SK-N-SH (cell line): ENCODE results near the gene RLBP1. TPM values are rescaled to one million over a fixed set of nuclear protein-coding genes. Genes with fewer than 3 reads are reported as not detected.

ENCODE experiments used
- CTCF ChIA-PET: fragments of 300-600, 350-600 bp; formaldehyde crosslinking; extraction: SDS; loops from one replicate; lab custom pipeline; 2021; lab: Yijun Ruan, JAX
- POLR2A ChIA-PET: fragments of 350-600 bp; sonication (Branson Sonifier 250); formaldehyde crosslinking; extraction: SDS; loops from one replicate; lab custom pipeline; 2020; ENCODE audit warnings: antibody characterized with exemption, inconsistent platforms; lab: Yijun Ruan, JAX
- DNase-seq: peaks from one replicate; pipeline ENCODE4 v3.0.0; 2012
- H2AFZ ChIP-seq: fragments of 200-600 bp; sonication (generic); 2 replicates; pipeline ENCODE4 v1.8.1; 2016; ENCODE audit warnings: antibody characterized with exemption, mild to moderate bottlenecking, low read depth
- H3F3A ChIP-seq: fragments of 200-600 bp; sonication (generic); replicated peaks from 2 replicates; pipeline ENCODE3; 2016; ENCODE audit warnings: antibody characterized with exemption, mild to moderate bottlenecking; ENCODE audit not compliant: insufficient read depth
- H3K27ac ChIP-seq, 2 experiments: fragments of 200-500 bp in 1 of 2; fragments of 200-600 bp in 1 of 2; sonication (Bioruptor generic) in 1 of 2; sonication (generic), shearing (Covaris generic) in 1 of 2; 2 replicates each; pipeline versions ENCODE4 v1.5.1 to v1.6.1; 2014 to 2016; ENCODE audit warnings: low read depth in 2 of 2, inconsistent platforms in 1 of 2, low read length in 1 of 2, mild to moderate bottlenecking in 1 of 2, mixed read lengths in 1 of 2
- H3K27me3 ChIP-seq: fragments of 200-600 bp; sonication (generic), shearing (Covaris generic); 2 replicates; pipeline ENCODE4 v1.6.1; 2016; ENCODE audit warnings: mixed run types; ENCODE audit not compliant: insufficient read depth
- H3K36me3 ChIP-seq, 2 experiments: fragments of 200-500 bp in 1 of 2; fragments of 200-600 bp in 1 of 2; sonication (Bioruptor generic) in 1 of 2; sonication (generic) in 1 of 2; replicated peaks in 1 of 2; 2 replicates each; pipeline versions ENCODE3 to v1.5.1; 2014 to 2016; ENCODE audit warnings: low read length in 1 of 2, mild to moderate bottlenecking in 1 of 2; ENCODE audit not compliant: insufficient read depth in 2 of 2, control insufficient read depth in 1 of 2
- H3K4me1 ChIP-seq, 2 experiments: fragments of 200-500 bp in 1 of 2; fragments of 200-600 bp in 1 of 2; sonication (Bioruptor generic) in 1 of 2; sonication (generic), shearing (Covaris generic) in 1 of 2; 2 replicates each; pipeline versions ENCODE4 v1.5.1 to v1.6.1; 2014 to 2016; ENCODE audit warnings: low read depth in 1 of 2, low read length in 1 of 2, mixed run types in 1 of 2; ENCODE audit not compliant: insufficient read depth in 2 of 2, control insufficient read depth in 1 of 2
- H3K4me2 ChIP-seq: fragments of 200-600 bp; sonication (generic), shearing (Covaris generic); 2 replicates; pipeline ENCODE4 v1.6.1; 2017; ENCODE audit warnings: mixed run types
- H3K4me3 ChIP-seq, 2 experiments: fragments of 200-500 bp in 1 of 2; fragments of 200-600 bp in 1 of 2; sonication (Bioruptor generic) in 1 of 2; sonication (generic), shearing (Covaris generic) in 1 of 2; 2 replicates each; pipeline versions ENCODE4 v1.5.1 to v1.8.1; 2014 to 2016; ENCODE audit warnings: low read depth in 2 of 2, inconsistent platforms in 1 of 2, low read length in 1 of 2, mild to moderate bottlenecking in 1 of 2, mixed read lengths in 1 of 2, moderate library complexity in 1 of 2
- H3K79me2 ChIP-seq: fragments of 200-600 bp; sonication (generic); 2 replicates; pipeline ENCODE4 v1.8.1; 2017; ENCODE audit warnings: mild to moderate bottlenecking; ENCODE audit not compliant: insufficient read depth
- H3K9ac ChIP-seq: fragments of 200-600 bp; sonication (generic); 2 replicates; pipeline ENCODE4 v1.6.1; 2017; ENCODE audit warnings: mixed run types
- H3K9me2 ChIP-seq: fragments of 200-600 bp; sonication (generic); 2 replicates; pipeline ENCODE4 v1.6.1; 2017; ENCODE audit warnings: mixed run types
- H3K9me3 ChIP-seq: fragments of 200-600 bp; sonication (generic); 2 replicates; pipeline ENCODE4 v1.6.1; 2017; ENCODE audit warnings: mixed run types, mild to moderate bottlenecking, moderate library complexity
- H4K20me1 ChIP-seq: fragments of 200-600 bp; sonication (generic); 2 replicates; pipeline ENCODE4 v1.6.1; 2017; ENCODE audit warnings: mild to moderate bottlenecking, mixed run types; ENCODE audit not compliant: insufficient read depth
- EP300 ChIP-seq, 2 experiments: IDR thresholded peaks; 2 replicates each; pipeline versions ENCODE4 v1.4.0 to v1.6.1; 2012; ENCODE audit warnings: borderline replicate concordance in 1 of 2, low read depth in 1 of 2, low read length in 1 of 2
- EZH2phosphoT487 ChIP-seq: fragments of 200-600 bp; sonication (generic); IDR thresholded peaks from 2 replicates; pipeline ENCODE4 v1.6.1; 2017; ENCODE audit warnings: low read depth, mixed run types, mild to moderate bottlenecking, antibody characterized with exemption, moderate library complexity, borderline replicate concordance
- FOXJ3 ChIP-seq: sonication (generic); formaldehyde crosslinking; IDR thresholded peaks from 2 replicates; pipeline ENCODE4 v1.5.1; 2020; ENCODE audit warnings: mild to moderate bottlenecking, missing genetic modification reagents
- GABPA ChIP-seq: IDR thresholded peaks from 2 replicates; pipeline ENCODE4 v1.4.0; 2012; ENCODE audit warnings: low read depth, mild to moderate bottlenecking
- JUND ChIP-seq: IDR thresholded peaks from 2 replicates; pipeline ENCODE4 v1.4.0; 2012
- NFIC ChIP-seq: IDR thresholded peaks from 2 replicates; pipeline ENCODE4 v1.4.0; 2012; ENCODE audit warnings: borderline replicate concordance
- RAD21 ChIP-seq: IDR thresholded peaks from 2 replicates; pipeline ENCODE4 v1.6.1; 2012; ENCODE audit warnings: mild to moderate bottlenecking, low read length
- RCOR1 ChIP-seq: fragments of 150-350 bp; IDR thresholded peaks from 2 replicates; pipeline ENCODE4 v1.6.1; 2017; ENCODE audit warnings: antibody characterized with exemption, low read length
- RFX5 ChIP-seq: IDR thresholded peaks from 2 replicates; pipeline ENCODE4 v1.6.1; 2012; ENCODE audit warnings: mild to moderate bottlenecking, improper control_type of control experiment, low read length
- RXRA ChIP-seq: IDR thresholded peaks from 2 replicates; pipeline ENCODE4 v1.4.0; 2012; ENCODE audit warnings: low read depth, mild to moderate bottlenecking, borderline replicate concordance
- SIN3A ChIP-seq: IDR thresholded peaks from 2 replicates; pipeline ENCODE4 v1.6.1; 2012; ENCODE audit warnings: low read depth, mild to moderate bottlenecking, low read length, moderate library complexity, borderline replicate concordance
- TCF12 ChIP-seq: IDR thresholded peaks from 2 replicates; pipeline ENCODE4 v1.4.0; 2012
- TEAD4 ChIP-seq: IDR thresholded peaks from 2 replicates; pipeline ENCODE4 v1.4.0; 2012; ENCODE audit warnings: mild to moderate bottlenecking, borderline replicate concordance; ENCODE audit not compliant: insufficient read depth
- WGBS: methylation state at CpG from one replicate; pipeline ENCODE4 v1.1.6; 2017; ENCODE audit warnings: low lambda C conversion rate; 5-methylcytosine and 5-hydroxymethylcytosine counted together
- polyA plus RNA-seq, 3 experiments: library from polyadenylated mRNA; depleted of rRNA; stranded (reverse); fragments of >200 nt; gene quantifications; 2 replicates each; pipeline ENCODE4 v1.2.3, GENCODE V29; 2012
- TF ChIP-seq, protein P1 (sequence below): IDR thresholded peaks from 2 replicates; pipeline ENCODE4 v1.6.1; 2012; ENCODE audit warnings: mild to moderate bottlenecking, low read depth, low read length, moderate library complexity
- TF ChIP-seq, protein P2 (sequence below): IDR thresholded peaks from 2 replicates; pipeline ENCODE4; 2012
- TF ChIP-seq, protein P3 (sequence below): fragments of 150-350 bp; IDR thresholded peaks from 2 replicates; pipeline ENCODE4 v1.6.1; 2016; ENCODE audit warnings: mild to moderate bottlenecking, low read depth, low read length
- TF ChIP-seq, protein P4 (sequence below): IDR thresholded peaks from 2 replicates; pipeline ENCODE4 v1.4.0; 2012; ENCODE audit warnings: low read depth, borderline replicate concordance

RLBP1 gene
- polyA plus RNA-seq, 1 of the 3 experiments (the other 2 are of a cell fraction), result not detected

DNA sequence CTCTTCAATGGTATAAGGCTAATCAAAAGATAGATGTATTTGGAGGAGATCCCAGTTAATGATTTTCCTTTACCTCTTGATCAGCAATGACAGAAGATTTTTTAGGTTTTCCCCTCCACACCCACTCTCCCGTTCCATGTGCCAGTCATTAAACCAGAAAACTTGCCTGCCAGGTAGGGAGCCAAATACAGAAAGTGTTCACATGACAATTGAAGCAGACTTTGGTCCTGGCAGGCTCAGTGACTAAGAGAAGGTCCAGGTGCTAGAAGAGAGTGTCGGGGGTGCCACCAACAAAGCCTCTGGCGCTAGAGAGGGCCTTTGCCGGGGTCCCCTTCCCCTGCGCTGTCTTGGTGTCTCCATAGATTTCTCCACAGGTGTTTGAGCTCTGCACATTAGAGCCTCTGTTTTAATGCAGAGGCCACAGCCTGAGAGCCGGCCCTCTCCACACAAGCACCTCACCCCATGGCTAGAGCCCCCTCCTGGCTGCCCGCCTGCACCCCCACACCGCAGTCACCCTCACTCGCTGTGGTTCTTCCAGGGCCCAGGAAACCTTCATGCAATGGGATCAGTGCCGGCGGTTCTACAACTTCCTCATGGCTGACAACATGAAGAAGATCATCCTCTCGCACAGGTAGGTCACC is 36.4 kb downstream of the RLBP1 start (continued):
- TF ChIP-seq, protein P1, sequence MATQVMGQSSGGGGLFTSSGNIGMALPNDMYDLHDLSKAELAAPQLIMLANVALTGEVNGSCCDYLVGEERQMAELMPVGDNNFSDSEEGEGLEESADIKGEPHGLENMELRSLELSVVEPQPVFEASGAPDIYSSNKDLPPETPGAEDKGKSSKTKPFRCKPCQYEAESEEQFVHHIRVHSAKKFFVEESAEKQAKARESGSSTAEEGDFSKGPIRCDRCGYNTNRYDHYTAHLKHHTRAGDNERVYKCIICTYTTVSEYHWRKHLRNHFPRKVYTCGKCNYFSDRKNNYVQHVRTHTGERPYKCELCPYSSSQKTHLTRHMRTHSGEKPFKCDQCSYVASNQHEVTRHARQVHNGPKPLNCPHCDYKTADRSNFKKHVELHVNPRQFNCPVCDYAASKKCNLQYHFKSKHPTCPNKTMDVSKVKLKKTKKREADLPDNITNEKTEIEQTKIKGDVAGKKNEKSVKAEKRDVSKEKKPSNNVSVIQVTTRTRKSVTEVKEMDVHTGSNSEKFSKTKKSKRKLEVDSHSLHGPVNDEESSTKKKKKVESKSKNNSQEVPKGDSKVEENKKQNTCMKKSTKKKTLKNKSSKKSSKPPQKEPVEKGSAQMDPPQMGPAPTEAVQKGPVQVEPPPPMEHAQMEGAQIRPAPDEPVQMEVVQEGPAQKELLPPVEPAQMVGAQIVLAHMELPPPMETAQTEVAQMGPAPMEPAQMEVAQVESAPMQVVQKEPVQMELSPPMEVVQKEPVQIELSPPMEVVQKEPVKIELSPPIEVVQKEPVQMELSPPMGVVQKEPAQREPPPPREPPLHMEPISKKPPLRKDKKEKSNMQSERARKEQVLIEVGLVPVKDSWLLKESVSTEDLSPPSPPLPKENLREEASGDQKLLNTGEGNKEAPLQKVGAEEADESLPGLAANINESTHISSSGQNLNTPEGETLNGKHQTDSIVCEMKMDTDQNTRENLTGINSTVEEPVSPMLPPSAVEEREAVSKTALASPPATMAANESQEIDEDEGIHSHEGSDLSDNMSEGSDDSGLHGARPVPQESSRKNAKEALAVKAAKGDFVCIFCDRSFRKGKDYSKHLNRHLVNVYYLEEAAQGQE, result no peak

DNA sequence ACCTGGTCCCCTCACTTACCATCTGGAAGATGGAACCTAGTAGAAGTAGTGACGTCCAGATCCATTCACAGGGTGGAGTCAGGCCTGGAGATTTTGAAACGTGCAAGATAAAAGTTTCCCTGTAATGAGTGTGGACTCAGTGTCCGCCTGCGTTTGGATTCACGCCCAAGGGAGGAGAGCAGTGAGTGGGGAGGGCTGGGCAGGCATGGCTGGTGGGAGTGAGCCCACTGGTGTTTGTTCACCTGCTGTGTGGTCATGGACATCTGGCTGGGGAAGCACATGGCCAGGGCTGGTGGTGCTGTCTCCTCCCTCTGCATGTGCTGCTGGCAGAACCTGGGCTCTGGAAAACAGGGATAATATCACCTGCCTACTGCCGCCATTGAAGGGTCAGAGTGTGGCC is 37.0 kb downstream of the RLBP1 start:
- Histone ChIP-seq H3K27ac (no peak overlapping the region), H3K9me2 (no peaks in the 10 kb centered on the region), H3F3A (peaks cover 3% of the 10 kb centered on the region), H3K79me2 (no peaks in the 10 kb centered on the region), H3K4me3 (no peak overlapping the region), H2AFZ (no peak overlapping the region), H3K4me2 (no peak overlapping the region), H4K20me1 (no peaks in the 10 kb centered on the region), H3K9ac (no peak overlapping the region), H3K4me1 (no peaks in the 10 kb centered on the region; a peak in 1 of 4 replicates), H3K9me3 (no peaks in the 10 kb centered on the region), H3K36me3 (peaks cover 10 to 43% of the 10 kb centered on the region in 2 experiments), H3K27me3 (no peaks in the 10 kb centered on the region)
- WGBS, result 84% methylated on average over 6 of the region's 6 CpGs
- no peak for DNase-seq
- ChIA-PET CTCF (interaction anchor here (0.7 to 2.0 kb wide), 4 partner anchors 13 to 550 kb away, joined by 3 to 5 read pairs (median 4); no protein-coding TSS in a partner anchor), POLR2A (no interaction called here)
- TF ChIP-seq JUND, result no peak
- TF ChIP-seq, protein P2, sequence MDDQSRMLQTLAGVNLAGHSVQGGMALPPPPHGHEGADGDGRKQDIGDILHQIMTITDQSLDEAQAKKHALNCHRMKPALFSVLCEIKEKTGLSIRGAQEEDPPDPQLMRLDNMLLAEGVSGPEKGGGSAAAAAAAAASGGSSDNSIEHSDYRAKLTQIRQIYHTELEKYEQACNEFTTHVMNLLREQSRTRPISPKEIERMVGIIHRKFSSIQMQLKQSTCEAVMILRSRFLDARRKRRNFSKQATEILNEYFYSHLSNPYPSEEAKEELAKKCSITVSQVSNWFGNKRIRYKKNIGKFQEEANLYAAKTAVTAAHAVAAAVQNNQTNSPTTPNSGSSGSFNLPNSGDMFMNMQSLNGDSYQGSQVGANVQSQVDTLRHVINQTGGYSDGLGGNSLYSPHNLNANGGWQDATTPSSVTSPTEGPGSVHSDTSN, result no peak
- TF ChIP-seq SIN3A, result no peak
- no peak for TF ChIP-seq FOXJ3 (CRISPR knock-in tag)
- no peak for TF ChIP-seq RAD21
- TF ChIP-seq EZH2phosphoT487, result no peak
- no peak for TF ChIP-seq TEAD4
- TF ChIP-seq, protein P1, result no peak
- TF ChIP-seq TCF12, result no peak
- TF ChIP-seq RFX5, result no peak
- no peak for TF ChIP-seq EP300 (IDR thresholded peaks at IDR 0.05; ENCODE audit: borderline replicate concordance in 1 of 2, low read depth in 1 of 2, low read length in 1 of 2)
- TF ChIP-seq NFIC, result no peak
- TF ChIP-seq GABPA, result no peak
- TF ChIP-seq RCOR1, result no peak
- TF ChIP-seq, protein P3, sequence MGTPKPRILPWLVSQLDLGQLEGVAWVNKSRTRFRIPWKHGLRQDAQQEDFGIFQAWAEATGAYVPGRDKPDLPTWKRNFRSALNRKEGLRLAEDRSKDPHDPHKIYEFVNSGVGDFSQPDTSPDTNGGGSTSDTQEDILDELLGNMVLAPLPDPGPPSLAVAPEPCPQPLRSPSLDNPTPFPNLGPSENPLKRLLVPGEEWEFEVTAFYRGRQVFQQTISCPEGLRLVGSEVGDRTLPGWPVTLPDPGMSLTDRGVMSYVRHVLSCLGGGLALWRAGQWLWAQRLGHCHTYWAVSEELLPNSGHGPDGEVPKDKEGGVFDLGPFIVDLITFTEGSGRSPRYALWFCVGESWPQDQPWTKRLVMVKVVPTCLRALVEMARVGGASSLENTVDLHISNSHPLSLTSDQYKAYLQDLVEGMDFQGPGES, result no peak
- no peak for TF ChIP-seq RXRA
- TF ChIP-seq, protein P4, sequence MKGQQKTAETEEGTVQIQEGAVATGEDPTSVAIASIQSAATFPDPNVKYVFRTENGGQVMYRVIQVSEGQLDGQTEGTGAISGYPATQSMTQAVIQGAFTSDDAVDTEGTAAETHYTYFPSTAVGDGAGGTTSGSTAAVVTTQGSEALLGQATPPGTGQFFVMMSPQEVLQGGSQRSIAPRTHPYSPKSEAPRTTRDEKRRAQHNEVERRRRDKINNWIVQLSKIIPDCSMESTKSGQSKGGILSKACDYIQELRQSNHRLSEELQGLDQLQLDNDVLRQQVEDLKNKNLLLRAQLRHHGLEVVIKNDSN, result no peak
